Breast epithelium (tissue), 3 donors: ENCODE measurements around the gene MACROD1.

ENCODE experiments used
- POLR2A ChIP-seq: fragments of 450-650 bp; IDR thresholded peaks from one replicate; pipeline ENCODE4 v1.6.1; 2016; ENCODE audit warnings: antibody characterized with exemption, mild to moderate bottlenecking, moderate library complexity
- POLR2AphosphoS5 ChIP-seq, 3 donors: sonication (generic); formaldehyde crosslinking; IDR thresholded peaks; one replicate each; pipeline ENCODE4 v1.6.1; 2017; ENCODE audit warnings: antibody characterized with exemption in 3 of 3
- TF ChIP-seq, protein P1 (sequence below), 3 donors: fragments of 450-650 bp; IDR thresholded peaks; one replicate each; pipeline ENCODE4 v1.5.1; 2016 to 2017; ENCODE audit warnings: antibody characterized with exemption in 3 of 3, mild to moderate bottlenecking in 3 of 3, moderate library complexity in 3 of 3

- TF ChIP-seq, protein P1, sequence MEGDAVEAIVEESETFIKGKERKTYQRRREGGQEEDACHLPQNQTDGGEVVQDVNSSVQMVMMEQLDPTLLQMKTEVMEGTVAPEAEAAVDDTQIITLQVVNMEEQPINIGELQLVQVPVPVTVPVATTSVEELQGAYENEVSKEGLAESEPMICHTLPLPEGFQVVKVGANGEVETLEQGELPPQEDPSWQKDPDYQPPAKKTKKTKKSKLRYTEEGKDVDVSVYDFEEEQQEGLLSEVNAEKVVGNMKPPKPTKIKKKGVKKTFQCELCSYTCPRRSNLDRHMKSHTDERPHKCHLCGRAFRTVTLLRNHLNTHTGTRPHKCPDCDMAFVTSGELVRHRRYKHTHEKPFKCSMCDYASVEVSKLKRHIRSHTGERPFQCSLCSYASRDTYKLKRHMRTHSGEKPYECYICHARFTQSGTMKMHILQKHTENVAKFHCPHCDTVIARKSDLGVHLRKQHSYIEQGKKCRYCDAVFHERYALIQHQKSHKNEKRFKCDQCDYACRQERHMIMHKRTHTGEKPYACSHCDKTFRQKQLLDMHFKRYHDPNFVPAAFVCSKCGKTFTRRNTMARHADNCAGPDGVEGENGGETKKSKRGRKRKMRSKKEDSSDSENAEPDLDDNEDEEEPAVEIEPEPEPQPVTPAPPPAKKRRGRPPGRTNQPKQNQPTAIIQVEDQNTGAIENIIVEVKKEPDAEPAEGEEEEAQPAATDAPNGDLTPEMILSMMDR (IDR thresholded peaks at IDR 0.05): no peak
- TF ChIP-seq POLR2A (no peak), POLR2AphosphoS5 (IDR thresholded peaks at IDR 0.05) (no peak)
These were observed 62.5 kb downstream of the MACROD1 start for GRCh38 chr11:64103277-64103985.
